Activated naive CD4-positive, alpha-beta T cell treated with anti-CD3 and anti-CD28 coated beads for 36 hours (primary cell): ENCODE results near the gene KRT36. TPM values are rescaled to one million over a fixed set of nuclear protein-coding genes. Genes with fewer than 3 reads are reported as not detected.

ENCODE experiments used
- CTCF ChIA-PET: fragments of 350-600 bp; sonication (Branson Sonifier 250); formaldehyde crosslinking; loops from one replicate; lab custom pipeline; 2021; ENCODE audit warnings: antibody characterized with exemption; lab: Charles Lee
- DNase-seq: peaks from one replicate; pipeline ENCODE4 v3.0.0-alpha.2; 2020
- H3K27ac Mint-ChIP-seq: one replicate; pipeline ENCODE4 v1.8.0; 2021; ENCODE audit warnings: mild to moderate bottlenecking, mixed read lengths
- H3K27me3 Mint-ChIP-seq: one replicate; pipeline ENCODE4 v1.8.0; 2021; ENCODE audit warnings: low read depth, mixed read lengths
- H3K36me3 Mint-ChIP-seq: one replicate; pipeline ENCODE4 v1.8.0; 2021; ENCODE audit warnings: low read depth, mixed read lengths
- H3K4me1 Mint-ChIP-seq: one replicate; pipeline ENCODE4 v1.8.0; 2021; ENCODE audit warnings: low read depth, mixed read lengths
- H3K4me3 Mint-ChIP-seq: one replicate; pipeline ENCODE4 v1.8.0; 2021; ENCODE audit warnings: mild to moderate bottlenecking, moderate library complexity, mixed read lengths
- H3K9me3 Mint-ChIP-seq: one replicate; pipeline ENCODE4 v1.8.0; 2021; ENCODE audit warnings: mixed read lengths
- intact Hi-C: fragments of 100-400 bp; cut with micrococcal nuclease; formaldehyde crosslinking; loops from one replicate; pipeline ENCODE4 v1.15.1; 2023
- total RNA-seq, 2 experiments: library from RNA; stranded (reverse); gene quantifications; one replicate each; pipeline ENCODE4 v1.2.3, GENCODE V29; 2021

Gene KRT36
- total RNA-seq, 2 experiments from 2014 or later: not detected

GRCh38 chr17:41480136-41480535 lies 9.6 kb downstream of the KRT36 start:
- intact Hi-C loops: no loop called here
- H3K27ac Mint-ChIP-seq: no peak overlapping the region
- no peaks in the 10 kb centered on the region for H3K4me1 Mint-ChIP-seq
- no peaks in the 10 kb centered on the region for H3K36me3 Mint-ChIP-seq
- no peaks in the 10 kb centered on the region for H3K27me3 Mint-ChIP-seq
- no peak overlapping the region for H3K4me3 Mint-ChIP-seq
- DNase-seq: no peak
- CTCF ChIA-PET: interaction anchor here (1.1 to 1.4 kb wide), 2 partner anchors 16 to 69 kb away, joined by 3 to 4 read pairs; no protein-coding TSS in a partner anchor
- H3K9me3 Mint-ChIP-seq: no peaks in the 10 kb centered on the region

- Mint-ChIP-seq H3K27me3 (no peaks in the 10 kb centered on the region), H3K36me3 (no peaks in the 10 kb centered on the region), H3K27ac (no peak overlapping the region), H3K4me1 (no peaks in the 10 kb centered on the region), H3K4me3 (no peak overlapping the region), H3K9me3 (no peaks in the 10 kb centered on the region)
- CTCF ChIA-PET: interaction anchor here (1.0 kb wide), 1 partner anchor 71 kb away, joined by 5 read pairs; no protein-coding TSS in a partner anchor
- intact Hi-C loops: no loop called here
- no peak for DNase-seq
Observed at GRCh38 chr17:41478237-41478636, 11.5 kb downstream of the KRT36 start.

GRCh38 chr17:41476866-41477815 lies 12.6 kb downstream of the KRT36 start:
- Mint-ChIP-seq H3K4me3 (no peak overlapping the region), H3K4me1 (no peaks in the 10 kb centered on the region), H3K27ac (no peak overlapping the region), H3K36me3 (no peaks in the 10 kb centered on the region), H3K27me3 (no peaks in the 10 kb centered on the region), H3K9me3 (peaks cover 2% of the 10 kb centered on the region)
- CTCF ChIA-PET: interaction anchor here (1.0 kb wide), 1 partner anchor 72 kb away, joined by 5 read pairs; no protein-coding TSS in a partner anchor
- intact Hi-C loops: no loop called here
- DNase-seq: no peak

GRCh38 chr17:41475421-41475820 lies 14.3 kb downstream of the KRT36 start:
- Mint-ChIP-seq H3K9me3 (peaks cover 4% of the 10 kb centered on the region), H3K27me3 (no peaks in the 10 kb centered on the region)

GRCh38 chr17:41474863-41475262 lies 14.8 kb downstream of the KRT36 start:
- no peaks in the 10 kb centered on the region for H3K27me3 Mint-ChIP-seq
- H3K4me1 Mint-ChIP-seq: no peaks in the 10 kb centered on the region
- H3K27ac Mint-ChIP-seq: no peak overlapping the region
- H3K36me3 Mint-ChIP-seq: no peaks in the 10 kb centered on the region
- CTCF ChIA-PET: interaction anchor here (0.5 to 1.0 kb wide), 2 partner anchors 173 to 709 kb away, joined by 3 to 4 read pairs; no protein-coding TSS in a partner anchor
- no peak overlapping the region for H3K4me3 Mint-ChIP-seq
- H3K9me3 Mint-ChIP-seq: peaks cover 4% of the 10 kb centered on the region
- no peak for DNase-seq
- intact Hi-C loops: no loop called here

More at GRCh38 chr17:41475421-41475820, 14.3 kb downstream of the KRT36 start:
- intact Hi-C loops: no loop called here
- CTCF ChIA-PET: interaction anchor here (0.5 to 1.0 kb wide), 2 partner anchors 173 to 710 kb away, joined by 3 to 4 read pairs; no protein-coding TSS in a partner anchor
- H3K4me1 Mint-ChIP-seq: no peaks in the 10 kb centered on the region
- no peak overlapping the region for H3K27ac Mint-ChIP-seq
- DNase-seq: no peak
- no peak overlapping the region for H3K4me3 Mint-ChIP-seq
- no peaks in the 10 kb centered on the region for H3K36me3 Mint-ChIP-seq

- no peaks in the 10 kb centered on the region for H3K4me1 Mint-ChIP-seq
- DNase-seq: no peak
- no peak overlapping the region for H3K27ac Mint-ChIP-seq
- H3K4me3 Mint-ChIP-seq: no peak overlapping the region
- peaks cover 4% of the 10 kb centered on the region for H3K9me3 Mint-ChIP-seq
- no peaks in the 10 kb centered on the region for H3K27me3 Mint-ChIP-seq
- no peaks in the 10 kb centered on the region for H3K36me3 Mint-ChIP-seq
- CTCF ChIA-PET: interaction anchor here (0.5 to 0.6 kb wide), 2 partner anchors 501 to 613 kb away, joined by 3 to 5 read pairs; no protein-coding TSS in a partner anchor
- intact Hi-C loops: no loop called here
Observed at GRCh38 chr17:41468346-41468745, 21.4 kb downstream of the KRT36 start.

- peaks cover 3% of the 10 kb centered on the region for H3K9me3 Mint-ChIP-seq
- H3K4me3 Mint-ChIP-seq: no peak overlapping the region
- intact Hi-C loops: no loop called here
- no peaks in the 10 kb centered on the region for H3K27me3 Mint-ChIP-seq
- no peak overlapping the region for H3K27ac Mint-ChIP-seq
- H3K4me1 Mint-ChIP-seq: no peaks in the 10 kb centered on the region
- DNase-seq: no peak
- CTCF ChIA-PET: no interaction called here
- H3K36me3 Mint-ChIP-seq: no peaks in the 10 kb centered on the region
Observed at GRCh38 chr17:41467561-41467960, 22.1 kb downstream of the KRT36 start.

- Mint-ChIP-seq H3K9me3 (peaks cover 3% of the 10 kb centered on the region), H3K36me3 (no peaks in the 10 kb centered on the region)
- CTCF ChIA-PET: interaction anchor here (0.5 kb wide), 1 partner anchor 36 kb away, joined by 4 read pairs; no protein-coding TSS in a partner anchor
Observed at GRCh38 chr17:41466988-41467387, 22.7 kb downstream of the KRT36 start, which contains the start of gene KRT32. Gene KRT32, minus strand, starts transcription at chr17:41467386. Its CDS starts 61 bp downstream, at chr17:41467325.

GRCh38 chr17:41464682-41465081 lies 25.0 kb downstream of the KRT36 start:
- DNase-seq: no peak
- H3K36me3 Mint-ChIP-seq: no peaks in the 10 kb centered on the region
- H3K4me3 Mint-ChIP-seq: no peak overlapping the region
- no peaks in the 10 kb centered on the region for H3K9me3 Mint-ChIP-seq
- CTCF ChIA-PET: no interaction called here
- no peaks in the 10 kb centered on the region for H3K4me1 Mint-ChIP-seq
- intact Hi-C loops: no loop called here
- H3K27ac Mint-ChIP-seq: no peak overlapping the region
- H3K27me3 Mint-ChIP-seq: no peaks in the 10 kb centered on the region

More at GRCh38 chr17:41466988-41467387, 22.7 kb downstream of the KRT36 start, which contains the start of gene KRT32:
- no peak within 1 kb of the TSS for H3K4me3 Mint-ChIP-seq
- no peak for DNase-seq
- intact Hi-C loops: no loop called here
- no peaks in the 10 kb centered on the region for H3K4me1 Mint-ChIP-seq
- no peak within 1 kb of the TSS for H3K27ac Mint-ChIP-seq
- no peaks in the 10 kb centered on the region for H3K27me3 Mint-ChIP-seq

- Mint-ChIP-seq H3K9me3 (no peaks in the 10 kb centered on the region), H3K4me1 (no peaks in the 10 kb centered on the region), H3K27me3 (no peaks in the 10 kb centered on the region), H3K36me3 (no peaks in the 10 kb centered on the region), H3K4me3 (no peak overlapping the region), H3K27ac (no peak overlapping the region)
- CTCF ChIA-PET: interaction anchor here (0.8 kb wide), 1 partner anchor 27 kb away, joined by 3 read pairs; no protein-coding TSS in a partner anchor
- DNase-seq: no peak
- intact Hi-C loops: no loop called here
Observed at GRCh38 chr17:41464173-41464572, 25.5 kb downstream of the KRT36 start.

- H3K36me3 Mint-ChIP-seq: no peaks in the 10 kb centered on the region
- H3K27me3 Mint-ChIP-seq: no peaks in the 10 kb centered on the region
- H3K9me3 Mint-ChIP-seq: no peaks in the 10 kb centered on the region
- no peaks in the 10 kb centered on the region for H3K4me1 Mint-ChIP-seq
- DNase-seq: no peak
- CTCF ChIA-PET: interaction anchor here (0.8 kb wide), 1 partner anchor 27 kb away, joined by 3 read pairs; no protein-coding TSS in a partner anchor
- intact Hi-C loops: no loop called here
- H3K27ac Mint-ChIP-seq: no peak overlapping the region
- no peak overlapping the region for H3K4me3 Mint-ChIP-seq
Observed at GRCh38 chr17:41463746-41464145, 26.0 kb downstream of the KRT36 start.

GRCh38 chr17:41462705-41463104 lies 27.0 kb downstream of the KRT36 start:
- Mint-ChIP-seq H3K9me3 (no peaks in the 10 kb centered on the region), H3K4me3 (no peak overlapping the region), H3K27ac (no peak overlapping the region), H3K4me1 (no peaks in the 10 kb centered on the region), H3K36me3 (no peaks in the 10 kb centered on the region), H3K27me3 (no peaks in the 10 kb centered on the region)
- CTCF ChIA-PET: interaction anchor here (0.6 kb wide), 1 partner anchor 21 kb away, joined by 3 read pairs; no protein-coding TSS in a partner anchor
- intact Hi-C loops: no loop called here
- no peak for DNase-seq
